ENCODE measurements around the gene PON2. TPM values are rescaled to one million over a fixed set of nuclear protein-coding genes. Genes with fewer than 3 reads are reported as not detected.

Gene PON2
- total and polyA plus RNA-seq, 8 donors = 10.5 to 48.3 (median 20.9) TPM

GRCh38 chr7:95472581-95473161, 37.8 kb upstream of the PON2 start:
- intact Hi-C loops (cut with DNase I) = no loop called here

GRCh38 chr7:95471071-95471470, 36.2 kb upstream of the PON2 start:
- H3K9me3 ChIP-seq = no peaks in the 10 kb centered on the region
- ATAC-seq = no peak
- no peaks in the 10 kb centered on the region for H3K36me3 ChIP-seq
- no peak overlapping the region for H3K27ac ChIP-seq
- FAIRE-seq = no peak
- H3K4me3 ChIP-seq = no peak overlapping the region
- TF ChIP-seq CTCF (IDR thresholded peaks at IDR 0.05) = no peak
- DNase-seq = no peak
- WGBS, 2 donors = 92 to 93% methylated on average over 3 of the region's 3 CpGs
- intact Hi-C loops (cut with DNase I) = no loop called here
- no peaks in the 10 kb centered on the region for H3K27me3 ChIP-seq
- H3K4me1 ChIP-seq = peaks cover 5 to 9% (median 5%) of the 10 kb centered on the region in 3 donors

More at GRCh38 chr7:95472581-95473161, 37.8 kb upstream of the PON2 start:
- H3K4me1 ChIP-seq = peaks cover 5 to 9% (median 9%) of the 10 kb centered on the region in 3 donors
- no peak overlapping the region for H3K4me3 ChIP-seq
- H3K9me3 ChIP-seq = no peaks in the 10 kb centered on the region
- WGBS, 2 donors = 45 to 48% methylated on average over 8 of the region's 8 CpGs
- DNase-seq = no peak
- no peak for TF ChIP-seq CTCF (IDR thresholded peaks at IDR 0.05)
- no peak overlapping the region for H3K27ac ChIP-seq
- no peaks in the 10 kb centered on the region for H3K36me3 ChIP-seq
- ATAC-seq = peak in 2 of 4 donors; percentile 24 to 29
- FAIRE-seq = no peak
- H3K27me3 ChIP-seq = no peaks in the 10 kb centered on the region

- H3K36me3 ChIP-seq = no peaks in the 10 kb centered on the region
- FAIRE-seq (no peak), DNase-seq (peak in 1 of 6 donors; percentile 7), ATAC-seq (peak in 3 of 4 donors; percentile 84 to 89 (median 86))
- no peaks in the 10 kb centered on the region for H3K27me3 ChIP-seq
- no peaks in the 10 kb centered on the region for H3K9me3 ChIP-seq
- H3K27ac ChIP-seq = peak overlapping the region in 2 of 4 donors; percentile 9 to 25
- WGBS, 2 donors = 2 to 5% methylated on average over 3 of the region's 3 CpGs
- no peak for TF ChIP-seq CTCF (IDR thresholded peaks at IDR 0.05)
- no peak overlapping the region for H3K4me3 ChIP-seq
- H3K4me1 ChIP-seq = peaks cover 5 to 9% (median 5%) of the 10 kb centered on the region in 3 donors
- intact Hi-C loops (cut with DNase I) = no loop called here
Observed at GRCh38 chr7:95470452-95470851, 35.6 kb upstream of the PON2 start.

GRCh38 chr7:95469848-95470247, 35.0 kb upstream of the PON2 start:
- 79 to 87% methylated on average over 4 of the region's 4 CpGs for WGBS, 2 donors
- no peak for FAIRE-seq
- DNase-seq = no peak
- H3K9me3 ChIP-seq = no peaks in the 10 kb centered on the region
- H3K36me3 ChIP-seq = no peaks in the 10 kb centered on the region
- peaks cover 5 to 9% (median 5%) of the 10 kb centered on the region in 3 donors for H3K4me1 ChIP-seq
- H3K4me3 ChIP-seq = no peak overlapping the region
- peak overlapping the region in 1 of 4 donors; percentile 9 for H3K27ac ChIP-seq
- intact Hi-C loops (cut with DNase I) = no loop called here
- TF ChIP-seq CTCF (IDR thresholded peaks at IDR 0.05) = no peak
- H3K27me3 ChIP-seq = no peaks in the 10 kb centered on the region
- peak in 2 of 4 donors; percentile 36 to 55 for ATAC-seq

GRCh38 chr7:95469187-95469586, 34.4 kb upstream of the PON2 start:
- DNase-seq = no peak
- Histone ChIP-seq H3K36me3 (no peaks in the 10 kb centered on the region), H3K4me3 (no peak overlapping the region), H3K27ac (no peak overlapping the region), H3K27me3 (no peaks in the 10 kb centered on the region), H3K9me3 (no peaks in the 10 kb centered on the region), H3K4me1 (peaks cover 5 to 9% (median 5%) of the 10 kb centered on the region in 3 donors)
- ATAC-seq = no peak
- TF ChIP-seq CTCF (IDR thresholded peaks at IDR 0.05) = no peak
- intact Hi-C loops (cut with DNase I) = no loop called here
- 69 to 75% methylated on average over 1 of the region's 1 CpG for WGBS, 2 donors
- no peak for FAIRE-seq

All from pancreas (tissue), 10 donors.